GM19372 (cell line): ENCODE measurements around the gene TMEM175.

Source experiments
- ATAC-seq: cut with Tn5 transposase; IDR thresholded peaks from one replicate; pipeline ENCODE4 v1.9.1; 2021; ENCODE audit warnings: mild to moderate bottlenecking, low read depth, moderate library complexity; ENCODE audit not compliant: unreplicated experiment

The TMEM175 gene

GRCh38 chr4:957231-957580 is 24.9 kb downstream of the TMEM175 start:
- ATAC-seq, result no peak

DNA sequence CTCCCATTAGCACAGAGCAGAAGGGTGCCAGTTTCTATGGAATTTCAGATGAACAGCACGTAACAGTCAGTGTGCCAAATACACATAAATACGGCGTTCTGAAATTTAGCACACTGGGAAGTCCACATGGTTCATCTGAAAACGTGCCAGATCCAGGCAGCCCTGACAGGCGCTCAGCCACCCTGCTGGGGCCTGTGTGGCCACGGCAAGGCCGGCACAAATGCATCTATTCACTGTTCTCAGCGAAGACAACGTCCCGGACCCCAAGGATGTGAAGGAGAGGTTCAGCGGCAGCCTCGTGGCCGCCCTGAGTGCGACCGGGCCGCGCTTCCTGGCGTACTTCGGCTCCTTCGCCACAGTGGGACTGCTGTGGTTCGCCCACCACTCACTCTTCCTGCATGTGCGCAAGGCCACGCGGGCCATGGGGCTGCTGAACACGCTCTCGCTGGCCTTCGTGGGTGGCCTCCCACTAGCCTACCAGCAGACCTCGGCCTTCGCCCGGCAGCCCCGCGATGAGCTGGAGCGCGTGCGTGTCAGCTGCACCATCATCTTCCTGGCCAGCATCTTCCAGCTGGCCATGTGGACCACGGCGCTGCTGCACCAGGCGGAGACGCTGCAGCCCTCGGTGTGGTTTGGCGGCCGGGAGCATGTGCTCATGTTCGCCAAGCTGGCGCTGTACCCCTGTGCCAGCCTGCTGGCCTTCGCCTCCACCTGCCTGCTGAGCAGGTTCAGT is 25.5 kb downstream of the TMEM175 start:
- no peak for ATAC-seq

DNA sequence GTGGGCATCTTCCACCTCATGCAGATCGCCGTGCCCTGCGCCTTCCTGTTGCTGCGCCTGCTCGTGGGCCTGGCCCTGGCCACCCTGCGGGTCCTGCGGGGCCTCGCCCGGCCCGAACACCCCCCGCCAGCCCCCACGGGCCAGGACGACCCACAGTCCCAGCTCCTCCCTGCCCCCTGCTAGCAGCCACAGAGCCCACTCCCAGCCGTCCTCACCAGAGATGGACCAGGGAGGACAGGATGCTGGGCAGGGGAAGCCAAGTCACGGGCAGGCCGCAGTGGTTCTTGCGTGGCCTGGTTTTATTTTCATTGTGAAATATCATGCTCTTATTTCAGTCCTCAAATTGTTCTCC is 26.0 kb downstream of the TMEM175 start:
- no peak for ATAC-seq

DNA sequence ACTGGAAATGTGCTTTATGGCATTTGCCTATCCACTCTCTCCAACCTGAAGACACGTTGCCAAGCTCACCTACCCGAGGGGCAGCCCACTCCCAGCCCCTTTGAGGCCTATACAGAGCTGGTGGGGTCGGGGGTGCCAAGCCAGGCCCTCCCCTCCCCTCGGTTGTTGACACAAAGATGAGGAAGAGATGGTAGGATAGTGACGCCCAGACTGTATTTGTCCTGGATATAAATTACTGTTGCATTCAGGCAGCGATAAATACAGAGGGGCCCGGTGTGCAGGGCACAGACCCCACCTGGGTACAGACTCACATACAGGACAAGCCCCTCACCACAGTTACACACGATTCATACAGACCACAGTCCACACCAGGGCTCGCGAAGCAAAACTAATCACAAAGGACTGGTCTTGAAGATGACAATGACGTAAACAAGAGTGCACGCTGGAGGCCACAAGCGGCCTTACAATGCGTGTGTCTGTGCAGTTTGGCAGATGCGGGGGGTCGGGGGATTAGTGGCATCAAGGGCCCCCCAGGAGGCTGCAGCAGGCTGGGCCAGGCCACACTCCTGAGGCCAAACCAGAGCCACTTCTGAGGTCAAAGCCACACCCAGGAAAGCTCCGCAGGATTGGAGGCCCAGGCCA is 26.6 kb downstream of the TMEM175 start:
- no peak for ATAC-seq

GRCh38 chr4:959338-960139 is 27.3 kb downstream of the TMEM175 start:
- no peak for ATAC-seq

- ATAC-seq, result no peak
These were observed 27.9 kb downstream of the TMEM175 start for GRCh38 chr4:960140-960635.

GRCh38 chr4:960636-961350 is 28.5 kb downstream of the TMEM175 start:
- no peak for ATAC-seq

DNA sequence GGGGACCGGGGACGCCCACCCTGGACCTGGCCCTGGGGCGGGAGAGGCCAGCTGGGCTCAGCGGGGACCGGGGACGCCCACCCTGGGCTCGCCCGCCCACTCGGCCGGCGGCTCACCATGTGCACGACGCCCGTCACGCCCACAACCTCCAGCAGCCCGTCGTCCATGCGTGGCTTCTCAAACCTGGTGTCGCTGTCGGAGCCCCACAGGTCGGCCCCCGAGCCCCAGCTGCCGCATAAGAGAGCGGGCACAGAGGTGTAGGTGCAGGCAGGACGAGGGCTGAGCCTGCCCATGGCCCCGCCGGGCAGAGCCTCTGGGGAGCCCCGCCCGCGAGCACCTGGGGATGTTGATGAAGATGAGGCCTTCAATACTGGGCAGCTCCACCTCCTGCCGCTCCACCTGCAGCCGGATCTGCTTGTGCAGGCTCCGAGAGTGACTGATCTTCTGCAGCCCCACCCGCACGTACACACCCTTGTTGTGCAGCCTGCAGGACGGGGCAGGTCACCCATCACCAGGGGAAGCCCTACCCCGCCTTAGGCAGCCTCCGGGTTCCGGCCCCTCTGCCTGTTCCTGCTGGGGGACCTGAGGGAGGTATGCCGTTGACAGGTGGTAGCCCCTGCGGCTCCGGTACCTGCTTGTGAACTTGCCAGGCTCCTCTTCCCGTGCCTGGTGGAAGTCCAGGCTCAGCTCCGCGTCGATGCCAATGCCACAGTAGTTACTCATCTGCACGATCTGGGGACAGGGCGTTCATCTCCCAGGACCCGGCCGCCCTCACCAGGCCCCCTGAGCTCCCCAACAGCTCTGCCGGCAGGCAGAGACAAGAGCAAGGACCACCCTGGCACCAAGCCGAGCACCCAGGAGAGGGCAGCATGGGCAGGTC is 29.3 kb downstream of the TMEM175 start:
- no peak for ATAC-seq

DNA sequence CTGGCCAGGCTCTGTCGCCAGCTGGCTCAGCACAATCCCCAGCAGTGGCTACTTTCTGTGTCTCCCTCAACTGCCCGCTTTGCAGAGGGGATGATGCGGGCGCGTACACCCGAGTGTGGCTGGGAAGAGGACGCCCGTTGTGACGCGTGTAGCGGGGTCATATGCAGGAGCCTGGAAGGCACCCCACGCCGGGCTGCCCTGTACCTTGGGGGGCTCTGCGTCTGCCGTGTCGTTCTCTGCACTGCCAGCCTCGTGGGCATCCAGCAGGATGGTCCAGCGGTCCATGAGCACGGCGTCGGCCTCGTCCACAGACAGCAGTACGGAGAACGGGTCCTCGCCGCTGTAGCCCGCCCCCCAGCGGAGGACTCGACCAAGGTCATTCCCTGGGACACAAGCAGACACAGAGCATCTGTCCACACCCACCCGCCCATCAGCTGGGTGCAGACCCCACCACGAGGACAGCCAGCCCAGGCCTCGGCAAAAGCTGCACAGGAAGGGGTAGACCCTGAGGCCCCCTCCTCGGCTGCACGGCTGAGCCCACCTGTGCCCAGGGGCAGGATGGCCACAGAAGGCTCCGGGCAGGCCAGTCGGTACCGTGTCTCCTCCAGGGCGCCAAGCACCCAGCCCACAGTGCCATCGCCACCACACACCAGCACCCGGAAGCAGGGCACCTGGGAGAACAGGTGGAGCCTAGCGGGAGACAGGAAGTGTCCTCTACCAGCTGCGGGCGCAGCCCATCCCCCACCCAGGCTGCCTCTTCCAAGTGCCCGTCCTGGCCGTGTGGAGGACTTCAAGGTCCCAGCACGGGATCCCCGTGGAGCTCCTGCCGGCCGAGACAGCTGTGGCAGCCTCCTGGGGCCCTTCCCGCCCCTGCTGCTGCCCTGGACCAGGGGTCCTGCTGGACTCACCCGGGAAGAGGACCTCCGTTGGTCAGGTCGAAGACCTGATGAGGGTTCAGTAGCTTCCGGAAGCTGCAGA is 30.3 kb downstream of the TMEM175 start:
- ATAC-seq, result no peak

DNA sequence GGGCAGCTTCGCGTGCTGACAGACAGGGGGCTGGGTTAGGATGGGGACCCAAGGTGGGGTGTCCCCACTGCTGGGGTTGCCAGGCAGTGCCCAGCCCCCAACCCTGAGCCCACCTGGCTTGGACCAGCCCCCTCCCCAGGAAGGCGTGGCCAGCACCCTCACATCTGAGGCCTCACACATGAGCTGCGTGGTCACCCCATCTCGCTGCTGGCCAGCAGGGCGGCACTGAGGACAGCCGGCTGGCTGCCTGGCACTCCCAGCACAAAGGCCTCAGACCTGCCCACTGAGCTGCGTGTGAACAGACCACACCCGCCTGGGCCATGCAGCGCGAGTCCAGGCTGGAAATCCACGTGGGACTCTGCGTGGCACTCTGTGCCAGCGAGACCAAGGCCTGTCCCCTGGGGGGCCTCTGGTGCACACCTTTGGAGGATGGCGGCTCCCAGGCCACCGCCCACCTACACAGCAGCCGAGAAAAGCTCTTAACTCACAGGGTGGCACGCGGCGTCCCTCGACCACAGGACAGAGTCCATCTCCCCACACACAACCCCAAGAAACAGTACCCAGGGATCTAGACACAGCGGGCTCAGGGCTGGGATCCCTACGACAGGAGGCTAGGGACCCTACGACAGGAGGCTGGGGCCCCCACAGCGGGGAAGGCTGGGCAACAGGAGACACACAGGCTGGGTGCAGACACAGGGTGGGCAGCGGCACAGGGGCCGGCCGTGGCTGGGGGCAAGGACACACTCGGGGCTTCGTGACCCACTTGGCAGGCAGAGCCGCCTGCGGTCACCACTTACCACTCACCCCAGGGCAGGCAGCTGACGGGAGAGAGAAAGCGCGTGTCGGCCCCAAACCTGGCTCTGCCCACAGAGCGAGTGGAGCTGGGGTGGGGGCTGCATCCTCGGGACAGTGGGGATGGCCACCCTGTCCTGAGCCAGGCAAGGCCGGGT is 31.3 kb downstream of the TMEM175 start:
- no peak for ATAC-seq

DNA sequence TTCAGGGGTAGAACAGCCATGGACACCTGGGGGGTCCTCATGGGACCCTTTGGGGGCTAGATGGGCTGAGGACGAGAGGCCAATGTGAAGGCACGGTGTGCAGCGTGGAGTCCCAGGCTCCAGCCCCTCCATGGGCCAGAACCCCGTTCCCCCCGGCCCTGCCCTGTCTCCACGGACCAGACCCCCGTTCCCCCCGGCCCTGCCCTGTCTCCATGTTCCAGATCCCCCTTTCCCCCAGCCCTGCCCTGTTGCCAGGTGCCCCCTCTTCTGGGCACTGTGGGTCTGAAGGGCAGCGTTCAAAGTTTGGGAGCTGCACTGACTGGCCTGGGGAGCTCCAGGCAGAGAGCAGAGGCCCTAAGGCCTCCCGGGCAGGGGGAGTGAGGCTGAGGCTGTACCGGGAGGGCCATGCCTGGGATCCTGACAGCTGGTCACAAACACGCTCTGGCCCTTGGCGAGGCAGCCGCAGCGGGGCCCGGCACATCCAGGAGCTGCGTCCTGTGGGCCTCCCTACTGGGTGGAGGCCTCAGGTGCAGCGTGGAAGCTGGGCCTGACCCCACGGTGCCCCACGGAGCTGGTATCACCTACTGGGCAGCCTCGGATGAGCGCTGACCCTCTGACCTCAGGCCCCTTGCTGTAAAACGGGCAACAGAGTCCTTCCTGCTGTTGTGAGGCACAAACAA is 32.2 kb downstream of the TMEM175 start:
- no peak for ATAC-seq

DNA sequence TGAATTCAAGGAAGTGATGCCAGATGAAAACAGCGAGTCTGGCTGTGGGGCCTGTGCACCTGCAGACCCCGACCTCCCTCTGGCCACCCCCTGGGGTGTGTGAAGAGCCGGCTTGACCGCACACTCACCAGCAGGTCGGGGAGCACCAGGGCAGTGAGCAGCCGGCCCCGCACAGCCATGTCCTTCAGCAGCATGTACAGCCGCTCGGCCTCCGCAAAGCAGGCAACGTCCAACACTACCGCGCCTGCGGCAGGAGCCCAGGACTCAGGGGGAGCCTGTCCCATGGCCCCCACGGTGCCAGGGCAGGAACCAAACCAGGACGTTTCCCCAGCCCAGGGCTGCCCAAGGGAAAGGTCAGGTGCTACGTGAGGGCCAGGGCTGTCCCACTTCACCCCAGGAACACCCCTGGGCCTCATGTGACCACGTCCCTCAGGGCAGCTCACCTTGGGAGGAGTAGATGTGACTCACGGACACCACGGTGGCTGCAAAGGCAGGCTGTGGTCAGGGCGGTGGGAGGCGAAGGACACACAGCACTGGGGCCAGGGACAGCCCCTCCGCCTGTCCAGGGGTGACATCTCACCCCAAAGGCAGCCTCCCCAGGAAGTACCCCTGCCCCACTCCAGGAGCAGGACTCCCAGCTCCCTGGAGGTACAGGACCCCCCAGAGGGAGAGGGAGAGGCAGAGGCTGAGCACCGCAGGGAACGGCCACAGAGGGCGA is 32.9 kb downstream of the TMEM175 start:
- no peak for ATAC-seq

GRCh38 chr4:965766-966134 is 33.5 kb downstream of the TMEM175 start:
- ATAC-seq, result no peak

GRCh38 chr4:966266-967112 is 34.2 kb downstream of the TMEM175 start:
- no peak for ATAC-seq
